ENCODE results near the gene MYO7A.

MYO7A gene

GRCh38 chr11:77163271-77163670, 35.2 kb downstream of the MYO7A start:
- no peak for DNase-seq (ENCODE audit: low spot score)
- no peak for TF ChIP-seq CTCF (IDR thresholded peaks at IDR 0.05; ENCODE audit: extremely low read depth, missing control alignments)

- DNase-seq (ENCODE audit: low spot score) = no peak
- TF ChIP-seq CTCF (IDR thresholded peaks at IDR 0.05; ENCODE audit: extremely low read depth, missing control alignments) = no peak
Observed at GRCh38 chr11:77165066-77165465, 37.0 kb downstream of the MYO7A start.

GRCh38 chr11:77166021-77166420, 38.0 kb downstream of the MYO7A start:
- no peak for TF ChIP-seq CTCF (IDR thresholded peaks at IDR 0.05; ENCODE audit: extremely low read depth, missing control alignments)
- DNase-seq (ENCODE audit: low spot score) = no peak

GRCh38 chr11:77167111-77167626, 39.1 kb downstream of the MYO7A start:
- no peak for DNase-seq (ENCODE audit: low spot score)
- no peak for TF ChIP-seq CTCF (IDR thresholded peaks at IDR 0.05; ENCODE audit: extremely low read depth, missing control alignments)

- no peak for TF ChIP-seq CTCF (IDR thresholded peaks at IDR 0.05; ENCODE audit: extremely low read depth, missing control alignments)
- no peak for DNase-seq (ENCODE audit: low spot score)
Observed at GRCh38 chr11:77167791-77168190, 39.7 kb downstream of the MYO7A start.

- TF ChIP-seq CTCF (IDR thresholded peaks at IDR 0.05; ENCODE audit: extremely low read depth, missing control alignments) = no peak
- no peak for DNase-seq (ENCODE audit: low spot score)
Observed at GRCh38 chr11:77170107-77170506, 42.1 kb downstream of the MYO7A start.

GRCh38 chr11:77171254-77171653, 43.2 kb downstream of the MYO7A start:
- no peak for TF ChIP-seq CTCF (IDR thresholded peaks at IDR 0.05; ENCODE audit: extremely low read depth, missing control alignments)
- DNase-seq (ENCODE audit: low spot score) = no peak

All from GM20000 (cell line).